Lower leg skin (tissue), 3 donors: ENCODE data around the gene RGS5.

ENCODE experiments used
- POLR2A ChIP-seq, 2 donors: fragments of 450-650 bp; IDR thresholded peaks; one replicate each; pipeline ENCODE4 v1.6.1; 2016 to 2017; ENCODE audit warnings: antibody characterized with exemption in 2 of 2, mild to moderate bottlenecking in 1 of 2, moderate library complexity in 1 of 2
- TF ChIP-seq, protein P1 (sequence below), 3 donors: fragments of 450-650 bp; IDR thresholded peaks; one replicate each; pipeline ENCODE4 v1.5.1; 2016; ENCODE audit warnings: antibody characterized with exemption in 3 of 3, mild to moderate bottlenecking in 3 of 3, moderate library complexity in 2 of 3

- TF ChIP-seq, protein P1, sequence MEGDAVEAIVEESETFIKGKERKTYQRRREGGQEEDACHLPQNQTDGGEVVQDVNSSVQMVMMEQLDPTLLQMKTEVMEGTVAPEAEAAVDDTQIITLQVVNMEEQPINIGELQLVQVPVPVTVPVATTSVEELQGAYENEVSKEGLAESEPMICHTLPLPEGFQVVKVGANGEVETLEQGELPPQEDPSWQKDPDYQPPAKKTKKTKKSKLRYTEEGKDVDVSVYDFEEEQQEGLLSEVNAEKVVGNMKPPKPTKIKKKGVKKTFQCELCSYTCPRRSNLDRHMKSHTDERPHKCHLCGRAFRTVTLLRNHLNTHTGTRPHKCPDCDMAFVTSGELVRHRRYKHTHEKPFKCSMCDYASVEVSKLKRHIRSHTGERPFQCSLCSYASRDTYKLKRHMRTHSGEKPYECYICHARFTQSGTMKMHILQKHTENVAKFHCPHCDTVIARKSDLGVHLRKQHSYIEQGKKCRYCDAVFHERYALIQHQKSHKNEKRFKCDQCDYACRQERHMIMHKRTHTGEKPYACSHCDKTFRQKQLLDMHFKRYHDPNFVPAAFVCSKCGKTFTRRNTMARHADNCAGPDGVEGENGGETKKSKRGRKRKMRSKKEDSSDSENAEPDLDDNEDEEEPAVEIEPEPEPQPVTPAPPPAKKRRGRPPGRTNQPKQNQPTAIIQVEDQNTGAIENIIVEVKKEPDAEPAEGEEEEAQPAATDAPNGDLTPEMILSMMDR (IDR thresholded peaks at IDR 0.05), result no peak
- TF ChIP-seq POLR2A (IDR thresholded peaks at IDR 0.05), result no peak
Measured at GRCh38 chr1:163094589-163094988, 108.1 kb downstream of the RGS5 start.
